WTC11 (cell line): Measurements from ENCODE around the gene SLC13A4. TPM values are rescaled to one million over a fixed set of nuclear protein-coding genes. Genes with fewer than 3 reads are reported as not detected.

Source experiments
- ATAC-seq: fragments of 200-7000 bp; cut with Tn5 transposase; 2 replicates; pipeline ENCODE4 v1.10.0; 2021; ENCODE audit warnings: mild to moderate bottlenecking, moderate library complexity
- CTCF ChIA-PET: fragments of 300-600 bp; sonication (Branson Sonifier 250); formaldehyde crosslinking; loops from one replicate; lab custom pipeline; 2021; ENCODE audit warnings: antibody characterized with exemption; lab: Charles Lee
- POLR2A ChIA-PET: fragments of 350-600 bp; sonication (Branson Sonifier 250); formaldehyde crosslinking; loops from one replicate; lab custom pipeline; 2021; ENCODE audit warnings: antibody characterized with exemption; lab: Charles Lee
- DNase-seq: peaks from one replicate; pipeline ENCODE4 v3.0.0; 2021; ENCODE audit warnings: low spot score
- H3K27ac Mint-ChIP-seq: 2 replicates; pipeline ENCODE4 v1.8.0; 2021; ENCODE audit warnings: mixed read lengths
- H3K27me3 Mint-ChIP-seq: 2 replicates; pipeline ENCODE4 v1.8.0; 2021; ENCODE audit warnings: low read depth, mild to moderate bottlenecking, moderate library complexity, mixed read lengths
- H3K36me3 Mint-ChIP-seq: 2 replicates; pipeline ENCODE4 v1.8.0; 2021; ENCODE audit warnings: mixed read lengths
- H3K4me1 Mint-ChIP-seq: 2 replicates; pipeline ENCODE4 v1.8.0; 2022; ENCODE audit warnings: mixed read lengths
- H3K4me3 Mint-ChIP-seq: 2 replicates; pipeline ENCODE4 v1.8.0; 2021; ENCODE audit warnings: mild to moderate bottlenecking, moderate library complexity, mixed read lengths
- H3K9me3 Mint-ChIP-seq: 2 replicates; pipeline ENCODE4 v1.8.0; 2021; ENCODE audit warnings: mixed read lengths
- CBFB ChIP-seq: sonication (generic); formaldehyde crosslinking; IDR thresholded peaks from 2 replicates; pipeline ENCODE4 v1.8.1; 2022; ENCODE audit warnings: mild to moderate bottlenecking, low read depth, missing genetic modification reagents
- ESRRA ChIP-seq: sonication (generic); formaldehyde crosslinking; IDR thresholded peaks from 2 replicates; pipeline ENCODE4 v1.8.1; 2022; ENCODE audit warnings: mild to moderate bottlenecking, missing genetic modification reagents, borderline replicate concordance
- FOXJ3 ChIP-seq: sonication (generic); formaldehyde crosslinking; IDR thresholded peaks from 2 replicates; pipeline ENCODE4 v1.9.0; 2021; ENCODE audit warnings: missing genetic modification reagents, mild to moderate bottlenecking, borderline replicate concordance
- HMGA2 ChIP-seq: fragments of 250-450 bp; sonication (Bioruptor Pico); IDR thresholded peaks from 2 replicates; pipeline ENCODE4 v1.4.0; 2021; ENCODE audit warnings: mild to moderate bottlenecking, moderate library complexity
- JAZF1 ChIP-seq: fragments of 250-450 bp; sonication (Bioruptor Pico); IDR thresholded peaks from 2 replicates; pipeline ENCODE4 v1.9.0; 2021; ENCODE audit warnings: moderate library complexity, mild to moderate bottlenecking, inconsistent platforms
- NR1H2 ChIP-seq: sonication (generic); formaldehyde crosslinking; IDR thresholded peaks from 2 replicates; pipeline ENCODE4 v1.9.0; 2021; ENCODE audit warnings: mild to moderate bottlenecking, moderate library complexity, missing genetic modification reagents
- NR3C1 ChIP-seq: sonication (generic); formaldehyde crosslinking; conservative IDR thresholded peaks from 2 replicates; pipeline ENCODE4 v1.8.1; 2023; ENCODE audit warnings: low read depth, mild to moderate bottlenecking, missing genetic modification reagents
- PRRX2 ChIP-seq: fragments of 250-450 bp; sonication (Bioruptor Pico); IDR thresholded peaks from 2 replicates; pipeline ENCODE4 v1.8.0; 2021; ENCODE audit warnings: mild to moderate bottlenecking
- TEAD1 ChIP-seq: sonication (generic); formaldehyde crosslinking; IDR thresholded peaks from 2 replicates; pipeline ENCODE4 v1.8.0; 2022; ENCODE audit warnings: mild to moderate bottlenecking, missing genetic modification reagents
- TP53 ChIP-seq: sonication (generic); formaldehyde crosslinking; IDR thresholded peaks from 2 replicates; pipeline ENCODE4 v1.8.1; 2023; ENCODE audit warnings: mild to moderate bottlenecking, missing genetic modification reagents
- ZNF138 ChIP-seq: sonication (generic); formaldehyde crosslinking; conservative IDR thresholded peaks from 2 replicates; pipeline ENCODE4 v1.8.1; 2022; ENCODE audit warnings: mild to moderate bottlenecking, moderate library complexity, missing genetic modification reagents
- ZNF317 ChIP-seq: sonication (generic); formaldehyde crosslinking; IDR thresholded peaks from 2 replicates; pipeline ENCODE4 v1.8.1; 2023; ENCODE audit warnings: low read depth, mild to moderate bottlenecking, moderate library complexity, missing genetic modification reagents, borderline replicate concordance
- ZNF396 ChIP-seq: fragments of 250-450 bp; sonication (Bioruptor Pico); IDR thresholded peaks from 2 replicates; pipeline ENCODE4 v1.8.0; 2021; ENCODE audit warnings: mild to moderate bottlenecking, moderate library complexity, borderline replicate concordance
- total RNA-seq: library from RNA; stranded (reverse); gene quantifications from 3 replicates; pipeline ENCODE4 v1.2.3, GENCODE V29; 2021
- TF ChIP-seq, protein P1 (sequence below): sonication (generic); formaldehyde crosslinking; IDR thresholded peaks from 2 replicates; pipeline ENCODE4 v1.8.0; 2022; ENCODE audit warnings: missing genetic modification reagents
- TF ChIP-seq, protein P2 (sequence below): sonication (generic); formaldehyde crosslinking; IDR thresholded peaks from 2 replicates; pipeline ENCODE4 v1.8.0; 2023; ENCODE audit warnings: missing genetic modification reagents, mild to moderate bottlenecking, borderline replicate concordance
- TF ChIP-seq, protein P3 (sequence below): sonication (generic); formaldehyde crosslinking; IDR thresholded peaks from 2 replicates; pipeline ENCODE4 v1.8.1; 2023; ENCODE audit warnings: mild to moderate bottlenecking, missing genetic modification reagents
- TF ChIP-seq, protein P4 (sequence below): sonication (generic); formaldehyde crosslinking; IDR thresholded peaks from 2 replicates; pipeline ENCODE4 v1.8.1; 2023; ENCODE audit warnings: mild to moderate bottlenecking, missing genetic modification reagents, moderate library complexity
- TF ChIP-seq, protein P5 (sequence below): fragments of 250-450 bp; sonication (Bioruptor Pico); IDR thresholded peaks from 2 replicates; pipeline ENCODE4 v1.8.0; 2021; ENCODE audit warnings: mild to moderate bottlenecking
- TF ChIP-seq, protein P6 (sequence below): sonication (generic); formaldehyde crosslinking; IDR thresholded peaks from 2 replicates; pipeline ENCODE4 v1.8.1; 2023; ENCODE audit warnings: mild to moderate bottlenecking, missing genetic modification reagents, moderate library complexity
- TF ChIP-seq, protein P7 (sequence below): sonication (generic); formaldehyde crosslinking; conservative IDR thresholded peaks from 2 replicates; pipeline ENCODE4 v1.8.1; 2023; ENCODE audit warnings: mild to moderate bottlenecking, low read depth, missing genetic modification reagents, moderate library complexity

Gene SLC13A4
- total RNA-seq, 1 experiment from 2014 or later, result 1.6 TPM

DNA sequence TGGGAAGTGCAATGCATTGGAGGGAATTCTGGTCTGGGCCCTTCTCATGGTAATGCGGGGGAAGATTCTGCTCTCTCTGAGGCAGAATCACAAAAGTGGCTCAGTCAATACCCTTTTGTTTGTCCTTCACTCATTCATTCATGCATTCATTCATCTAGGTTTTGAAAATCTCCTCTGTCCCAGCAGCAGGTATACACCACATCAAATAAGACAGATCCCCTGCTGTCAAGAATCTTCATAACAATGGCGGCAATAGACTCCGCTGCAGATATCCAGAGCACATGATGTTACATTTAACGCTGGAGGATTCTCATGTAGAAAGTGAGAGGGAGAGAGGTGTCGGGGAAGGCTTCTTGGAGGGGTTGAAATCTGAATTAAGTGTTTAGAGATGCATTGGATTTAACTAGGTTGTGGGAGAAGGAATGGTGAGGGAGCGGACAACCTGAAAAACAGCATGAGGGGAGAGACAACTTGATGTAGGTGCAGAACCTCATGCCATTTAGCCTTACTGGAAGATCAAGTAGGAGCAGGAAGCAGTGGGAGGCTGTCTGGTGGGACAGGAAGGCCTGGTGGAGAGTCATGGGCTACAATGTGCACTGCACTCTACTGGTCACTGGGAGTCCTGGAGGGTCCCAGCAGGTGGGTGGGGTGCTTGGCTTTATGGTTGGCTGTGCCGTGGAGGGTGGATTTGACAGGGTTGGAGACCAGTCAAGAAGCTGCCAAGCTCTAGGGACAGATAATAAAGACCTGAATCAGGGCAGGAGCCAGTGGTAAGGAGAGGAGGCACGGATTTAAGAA lies 25.8 kb upstream of the SLC13A4 start (continued):
- TF ChIP-seq, protein P1, sequence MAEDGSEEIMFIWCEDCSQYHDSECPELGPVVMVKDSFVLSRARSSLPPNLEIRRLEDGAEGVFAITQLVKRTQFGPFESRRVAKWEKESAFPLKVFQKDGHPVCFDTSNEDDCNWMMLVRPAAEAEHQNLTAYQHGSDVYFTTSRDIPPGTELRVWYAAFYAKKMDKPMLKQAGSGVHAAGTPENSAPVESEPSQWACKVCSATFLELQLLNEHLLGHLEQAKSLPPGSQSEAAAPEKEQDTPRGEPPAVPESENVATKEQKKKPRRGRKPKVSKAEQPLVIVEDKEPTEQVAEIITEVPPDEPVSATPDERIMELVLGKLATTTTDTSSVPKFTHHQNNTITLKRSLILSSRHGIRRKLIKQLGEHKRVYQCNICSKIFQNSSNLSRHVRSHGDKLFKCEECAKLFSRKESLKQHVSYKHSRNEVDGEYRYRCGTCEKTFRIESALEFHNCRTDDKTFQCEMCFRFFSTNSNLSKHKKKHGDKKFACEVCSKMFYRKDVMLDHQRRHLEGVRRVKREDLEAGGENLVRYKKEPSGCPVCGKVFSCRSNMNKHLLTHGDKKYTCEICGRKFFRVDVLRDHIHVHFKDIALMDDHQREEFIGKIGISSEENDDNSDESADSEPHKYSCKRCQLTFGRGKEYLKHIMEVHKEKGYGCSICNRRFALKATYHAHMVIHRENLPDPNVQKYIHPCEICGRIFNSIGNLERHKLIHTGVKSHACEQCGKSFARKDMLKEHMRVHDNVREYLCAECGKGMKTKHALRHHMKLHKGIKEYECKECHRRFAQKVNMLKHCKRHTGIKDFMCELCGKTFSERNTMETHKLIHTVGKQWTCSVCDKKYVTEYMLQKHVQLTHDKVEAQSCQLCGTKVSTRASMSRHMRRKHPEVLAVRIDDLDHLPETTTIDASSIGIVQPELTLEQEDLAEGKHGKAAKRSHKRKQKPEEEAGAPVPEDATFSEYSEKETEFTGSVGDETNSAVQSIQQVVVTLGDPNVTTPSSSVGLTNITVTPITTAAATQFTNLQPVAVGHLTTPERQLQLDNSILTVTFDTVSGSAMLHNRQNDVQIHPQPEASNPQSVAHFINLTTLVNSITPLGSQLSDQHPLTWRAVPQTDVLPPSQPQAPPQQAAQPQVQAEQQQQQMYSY, result no peak
- TF ChIP-seq, protein P2, sequence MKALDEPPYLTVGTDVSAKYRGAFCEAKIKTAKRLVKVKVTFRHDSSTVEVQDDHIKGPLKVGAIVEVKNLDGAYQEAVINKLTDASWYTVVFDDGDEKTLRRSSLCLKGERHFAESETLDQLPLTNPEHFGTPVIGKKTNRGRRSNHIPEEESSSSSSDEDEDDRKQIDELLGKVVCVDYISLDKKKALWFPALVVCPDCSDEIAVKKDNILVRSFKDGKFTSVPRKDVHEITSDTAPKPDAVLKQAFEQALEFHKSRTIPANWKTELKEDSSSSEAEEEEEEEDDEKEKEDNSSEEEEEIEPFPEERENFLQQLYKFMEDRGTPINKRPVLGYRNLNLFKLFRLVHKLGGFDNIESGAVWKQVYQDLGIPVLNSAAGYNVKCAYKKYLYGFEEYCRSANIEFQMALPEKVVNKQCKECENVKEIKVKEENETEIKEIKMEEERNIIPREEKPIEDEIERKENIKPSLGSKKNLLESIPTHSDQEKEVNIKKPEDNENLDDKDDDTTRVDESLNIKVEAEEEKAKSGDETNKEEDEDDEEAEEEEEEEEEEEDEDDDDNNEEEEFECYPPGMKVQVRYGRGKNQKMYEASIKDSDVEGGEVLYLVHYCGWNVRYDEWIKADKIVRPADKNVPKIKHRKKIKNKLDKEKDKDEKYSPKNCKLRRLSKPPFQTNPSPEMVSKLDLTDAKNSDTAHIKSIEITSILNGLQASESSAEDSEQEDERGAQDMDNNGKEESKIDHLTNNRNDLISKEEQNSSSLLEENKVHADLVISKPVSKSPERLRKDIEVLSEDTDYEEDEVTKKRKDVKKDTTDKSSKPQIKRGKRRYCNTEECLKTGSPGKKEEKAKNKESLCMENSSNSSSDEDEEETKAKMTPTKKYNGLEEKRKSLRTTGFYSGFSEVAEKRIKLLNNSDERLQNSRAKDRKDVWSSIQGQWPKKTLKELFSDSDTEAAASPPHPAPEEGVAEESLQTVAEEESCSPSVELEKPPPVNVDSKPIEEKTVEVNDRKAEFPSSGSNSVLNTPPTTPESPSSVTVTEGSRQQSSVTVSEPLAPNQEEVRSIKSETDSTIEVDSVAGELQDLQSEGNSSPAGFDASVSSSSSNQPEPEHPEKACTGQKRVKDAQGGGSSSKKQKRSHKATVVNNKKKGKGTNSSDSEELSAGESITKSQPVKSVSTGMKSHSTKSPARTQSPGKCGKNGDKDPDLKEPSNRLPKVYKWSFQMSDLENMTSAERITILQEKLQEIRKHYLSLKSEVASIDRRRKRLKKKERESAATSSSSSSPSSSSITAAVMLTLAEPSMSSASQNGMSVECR, result no peak
- no peak for TF ChIP-seq NR1H2

DNA sequence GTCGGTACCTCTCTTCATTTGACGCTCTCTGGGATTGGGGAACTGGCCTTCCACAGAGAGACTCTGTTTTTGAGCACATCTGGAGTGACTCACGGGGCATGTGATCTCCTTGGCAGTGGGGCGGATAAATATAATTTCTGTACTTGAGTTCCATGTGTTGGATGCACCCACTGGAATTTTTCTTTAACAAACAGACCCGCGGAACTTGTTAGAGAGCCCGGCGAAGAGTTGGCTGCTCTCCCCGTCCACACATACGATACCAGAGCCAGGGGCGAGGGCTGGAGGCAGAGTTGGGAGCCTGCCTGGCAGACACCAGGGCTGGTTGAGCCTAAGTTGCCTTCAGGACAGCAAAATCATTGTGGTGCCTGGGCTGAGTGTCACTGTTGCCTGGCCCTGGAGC lies 20.8 kb upstream of the SLC13A4 start, which contains the start of gene FAM180A:
Gene FAM180A, minus strand, starts transcription at position 44 of the 400 bp plus-strand sequence. CDS start 233 bp downstream, outside the sequence.
- ATAC-seq, result no peak
- peaks cover 13% of the 10 kb centered on the region for H3K9me3 Mint-ChIP-seq
- POLR2A ChIA-PET, result no interaction called here
- H3K27ac Mint-ChIP-seq, result no peak within 1 kb of the TSS
- H3K4me3 Mint-ChIP-seq, result no peak within 1 kb of the TSS
- H3K27me3 Mint-ChIP-seq, result no peaks in the 10 kb centered on the region; the same call in 1 of the 2 replicates
- peaks cover 26% of the 10 kb centered on the region for H3K4me1 Mint-ChIP-seq
- TF ChIP-seq NR1H2, result no peak
- no peak for TF ChIP-seq ESRRA (CRISPR knock-in tag)
- TF ChIP-seq FOXJ3 (CRISPR knock-in tag), result no peak
- no peak for TF ChIP-seq TEAD1 (CRISPR knock-in tag)
- TF ChIP-seq, protein P3, sequence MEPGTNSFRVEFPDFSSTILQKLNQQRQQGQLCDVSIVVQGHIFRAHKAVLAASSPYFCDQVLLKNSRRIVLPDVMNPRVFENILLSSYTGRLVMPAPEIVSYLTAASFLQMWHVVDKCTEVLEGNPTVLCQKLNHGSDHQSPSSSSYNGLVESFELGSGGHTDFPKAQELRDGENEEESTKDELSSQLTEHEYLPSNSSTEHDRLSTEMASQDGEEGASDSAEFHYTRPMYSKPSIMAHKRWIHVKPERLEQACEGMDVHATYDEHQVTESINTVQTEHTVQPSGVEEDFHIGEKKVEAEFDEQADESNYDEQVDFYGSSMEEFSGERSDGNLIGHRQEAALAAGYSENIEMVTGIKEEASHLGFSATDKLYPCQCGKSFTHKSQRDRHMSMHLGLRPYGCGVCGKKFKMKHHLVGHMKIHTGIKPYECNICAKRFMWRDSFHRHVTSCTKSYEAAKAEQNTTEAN, result no peak
- TF ChIP-seq ZNF138, result no peak
- TF ChIP-seq TP53 (CRISPR knock-in tag), result no peak
- TF ChIP-seq HMGA2 (CRISPR knock-in tag), result no peak
- TF ChIP-seq, protein P4, sequence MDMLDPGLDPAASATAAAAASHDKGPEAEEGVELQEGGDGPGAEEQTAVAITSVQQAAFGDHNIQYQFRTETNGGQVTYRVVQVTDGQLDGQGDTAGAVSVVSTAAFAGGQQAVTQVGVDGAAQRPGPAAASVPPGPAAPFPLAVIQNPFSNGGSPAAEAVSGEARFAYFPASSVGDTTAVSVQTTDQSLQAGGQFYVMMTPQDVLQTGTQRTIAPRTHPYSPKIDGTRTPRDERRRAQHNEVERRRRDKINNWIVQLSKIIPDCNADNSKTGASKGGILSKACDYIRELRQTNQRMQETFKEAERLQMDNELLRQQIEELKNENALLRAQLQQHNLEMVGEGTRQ (CRISPR knock-in tag), result no peak
- TF ChIP-seq PRRX2 (CRISPR knock-in tag), result no peak
- TF ChIP-seq, protein P5, sequence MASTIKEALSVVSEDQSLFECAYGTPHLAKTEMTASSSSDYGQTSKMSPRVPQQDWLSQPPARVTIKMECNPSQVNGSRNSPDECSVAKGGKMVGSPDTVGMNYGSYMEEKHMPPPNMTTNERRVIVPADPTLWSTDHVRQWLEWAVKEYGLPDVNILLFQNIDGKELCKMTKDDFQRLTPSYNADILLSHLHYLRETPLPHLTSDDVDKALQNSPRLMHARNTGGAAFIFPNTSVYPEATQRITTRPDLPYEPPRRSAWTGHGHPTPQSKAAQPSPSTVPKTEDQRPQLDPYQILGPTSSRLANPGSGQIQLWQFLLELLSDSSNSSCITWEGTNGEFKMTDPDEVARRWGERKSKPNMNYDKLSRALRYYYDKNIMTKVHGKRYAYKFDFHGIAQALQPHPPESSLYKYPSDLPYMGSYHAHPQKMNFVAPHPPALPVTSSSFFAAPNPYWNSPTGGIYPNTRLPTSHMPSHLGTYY (CRISPR knock-in tag), result no peak
- TF ChIP-seq CBFB, result no peak
- TF ChIP-seq JAZF1 (CRISPR knock-in tag), result no peak
- TF ChIP-seq, protein P6, sequence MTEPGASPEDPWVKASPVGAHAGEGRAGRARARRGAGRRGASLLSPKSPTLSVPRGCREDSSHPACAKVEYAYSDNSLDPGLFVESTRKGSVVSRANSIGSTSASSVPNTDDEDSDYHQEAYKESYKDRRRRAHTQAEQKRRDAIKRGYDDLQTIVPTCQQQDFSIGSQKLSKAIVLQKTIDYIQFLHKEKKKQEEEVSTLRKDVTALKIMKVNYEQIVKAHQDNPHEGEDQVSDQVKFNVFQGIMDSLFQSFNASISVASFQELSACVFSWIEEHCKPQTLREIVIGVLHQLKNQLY (CRISPR knock-in tag), result no peak
- TF ChIP-seq, protein P7, sequence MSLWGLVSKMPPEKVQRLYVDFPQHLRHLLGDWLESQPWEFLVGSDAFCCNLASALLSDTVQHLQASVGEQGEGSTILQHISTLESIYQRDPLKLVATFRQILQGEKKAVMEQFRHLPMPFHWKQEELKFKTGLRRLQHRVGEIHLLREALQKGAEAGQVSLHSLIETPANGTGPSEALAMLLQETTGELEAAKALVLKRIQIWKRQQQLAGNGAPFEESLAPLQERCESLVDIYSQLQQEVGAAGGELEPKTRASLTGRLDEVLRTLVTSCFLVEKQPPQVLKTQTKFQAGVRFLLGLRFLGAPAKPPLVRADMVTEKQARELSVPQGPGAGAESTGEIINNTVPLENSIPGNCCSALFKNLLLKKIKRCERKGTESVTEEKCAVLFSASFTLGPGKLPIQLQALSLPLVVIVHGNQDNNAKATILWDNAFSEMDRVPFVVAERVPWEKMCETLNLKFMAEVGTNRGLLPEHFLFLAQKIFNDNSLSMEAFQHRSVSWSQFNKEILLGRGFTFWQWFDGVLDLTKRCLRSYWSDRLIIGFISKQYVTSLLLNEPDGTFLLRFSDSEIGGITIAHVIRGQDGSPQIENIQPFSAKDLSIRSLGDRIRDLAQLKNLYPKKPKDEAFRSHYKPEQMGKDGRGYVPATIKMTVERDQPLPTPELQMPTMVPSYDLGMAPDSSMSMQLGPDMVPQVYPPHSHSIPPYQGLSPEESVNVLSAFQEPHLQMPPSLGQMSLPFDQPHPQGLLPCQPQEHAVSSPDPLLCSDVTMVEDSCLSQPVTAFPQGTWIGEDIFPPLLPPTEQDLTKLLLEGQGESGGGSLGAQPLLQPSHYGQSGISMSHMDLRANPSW, result no peak
- no peak for TF ChIP-seq NR3C1 (CRISPR knock-in tag)
- no peak for TF ChIP-seq ZNF396 (CRISPR knock-in tag)
- TF ChIP-seq ZNF317 (CRISPR knock-in tag), result no peak
- DNase-seq, result no peak
- H3K36me3 Mint-ChIP-seq, result 0 out of 2 replicates have a peak, but pooled peaks cover 3% of the 10 kb centered on the region
- CTCF ChIA-PET, result no interaction called here
